GM19468 (cell line): ENCODE results near the gene CDH13.

Experiments
- ATAC-seq: cut with Tn5 transposase; IDR thresholded peaks from one replicate; pipeline ENCODE4 v1.9.1; 2021; ENCODE audit warnings: mild to moderate bottlenecking, moderate library complexity, moderate number of reproducible peaks; ENCODE audit not compliant: unreplicated experiment; ENCODE audit errors: extremely low read depth

CDH13 gene

GRCh38 chr16:83552930-83553329 lies 926.2 kb downstream of the CDH13 start:
- no peak for ATAC-seq

GRCh38 chr16:83554096-83554495 lies 927.3 kb downstream of the CDH13 start:
- no peak for ATAC-seq

GRCh38 chr16:83554540-83554939 lies 927.8 kb downstream of the CDH13 start:
- ATAC-seq: no peak

- ATAC-seq: no peak
Observed at GRCh38 chr16:83561876-83562275, 935.1 kb downstream of the CDH13 start.

GRCh38 chr16:83568345-83568744 lies 941.6 kb downstream of the CDH13 start:
- ATAC-seq: no peak

GRCh38 chr16:83574388-83574787 lies 947.6 kb downstream of the CDH13 start:
- no peak for ATAC-seq

GRCh38 chr16:83577078-83577745 lies 950.4 kb downstream of the CDH13 start:
- ATAC-seq: no peak

- ATAC-seq: no peak
Observed at GRCh38 chr16:83578171-83578570, 951.4 kb downstream of the CDH13 start.

GRCh38 chr16:83579027-83579426 lies 952.3 kb downstream of the CDH13 start:
- no peak for ATAC-seq

GRCh38 chr16:83579436-83579835 lies 952.7 kb downstream of the CDH13 start:
- no peak for ATAC-seq

- ATAC-seq: no peak
Observed at GRCh38 chr16:83581082-83581481, 954.3 kb downstream of the CDH13 start.

- no peak for ATAC-seq
Observed at GRCh38 chr16:83581994-83582747, 955.4 kb downstream of the CDH13 start.

GRCh38 chr16:83586036-83586435 lies 959.3 kb downstream of the CDH13 start:
- no peak for ATAC-seq

- ATAC-seq: no peak
Observed at GRCh38 chr16:83586461-83587200, 959.9 kb downstream of the CDH13 start.

GRCh38 chr16:83587201-83587600 lies 960.4 kb downstream of the CDH13 start:
- ATAC-seq: no peak

GRCh38 chr16:83588070-83588469 lies 961.3 kb downstream of the CDH13 start:
- ATAC-seq: no peak

- no peak for ATAC-seq
Observed at GRCh38 chr16:83589576-83589975, 962.8 kb downstream of the CDH13 start.

GRCh38 chr16:83592778-83593177 lies 966.0 kb downstream of the CDH13 start:
- no peak for ATAC-seq

GRCh38 chr16:83599789-83600462 lies 973.2 kb downstream of the CDH13 start:
- ATAC-seq: no peak
